BE2C (cell line): ENCODE data around the gene DGKI.

ENCODE experiments used
- DNase-seq: peaks from one replicate; pipeline ENCODE4 v3.0.0-alpha.2; 2020
- H3K27me3 ChIP-seq: fragments of 250-450 bp; sonication (Bioruptor Pico); 2 replicates; pipeline ENCODE4 v1.5.1; 2020; ENCODE audit warnings: mild to moderate bottlenecking
- H3K36me3 ChIP-seq: fragments of 250-450 bp; sonication (Bioruptor Pico); 2 replicates; pipeline ENCODE4 v1.5.1; 2020; ENCODE audit warnings: mild to moderate bottlenecking
- H3K4me1 ChIP-seq: fragments of 250-450 bp; sonication (Bioruptor Pico); 2 replicates; pipeline ENCODE4 v1.5.1; 2020
- H3K4me3 ChIP-seq: 2 replicates; pipeline ENCODE4 v1.5.1; 2011; ENCODE audit warnings: low read depth, low read length
- H3K9me3 ChIP-seq: fragments of 250-450 bp; sonication (Bioruptor Pico); 2 replicates; pipeline ENCODE4 v1.5.1; 2020
- TF ChIP-seq, protein P1 (sequence below): IDR thresholded peaks from 2 replicates; pipeline ENCODE4 v1.5.1; 2012; ENCODE audit warnings: mild to moderate bottlenecking, low read depth, low read length

The DGKI gene

DNA sequence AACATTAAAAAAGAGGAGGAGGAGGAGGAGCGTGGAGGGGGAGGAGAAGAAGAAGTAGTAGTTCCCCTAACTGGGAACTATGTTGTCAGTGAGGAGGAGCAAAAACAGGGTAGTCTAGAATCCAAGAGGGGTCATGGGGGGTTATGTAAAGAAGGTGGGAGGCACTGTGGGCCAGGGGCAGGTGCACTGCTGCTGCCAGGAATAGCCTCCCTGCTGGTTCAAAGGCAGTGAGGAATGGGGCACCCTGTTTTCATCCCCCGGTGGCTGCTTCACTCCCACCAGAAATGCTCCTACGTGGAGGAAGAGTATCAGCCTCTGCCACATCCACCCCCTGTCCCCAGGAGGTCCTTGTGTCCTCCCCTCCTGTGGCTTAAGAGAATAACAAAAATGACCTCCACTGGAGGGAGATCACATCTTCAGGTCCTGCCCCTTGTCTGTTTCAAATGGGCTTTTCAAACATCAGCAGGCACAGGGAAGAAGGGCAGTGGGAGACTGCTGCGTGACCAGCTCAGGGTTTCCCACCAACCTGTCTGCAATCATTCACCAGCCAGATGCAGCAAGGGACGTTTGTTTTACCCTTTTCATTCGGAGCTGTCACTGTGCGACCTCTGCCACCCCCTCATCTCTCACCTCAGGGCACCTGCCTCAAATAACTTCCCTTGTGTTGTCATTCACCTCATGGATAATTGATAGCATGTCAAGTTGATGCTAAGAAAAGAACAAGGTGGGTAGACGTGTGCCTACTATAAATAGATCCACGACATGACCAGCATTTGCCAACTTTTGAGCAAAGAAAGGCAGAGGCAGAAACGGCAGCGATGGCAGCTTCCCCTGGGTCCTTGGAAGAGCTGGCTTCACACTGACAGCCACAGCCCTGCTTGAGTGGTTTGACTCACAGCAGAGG is 92.6 kb downstream of the DGKI start:
- Histone ChIP-seq H3K9me3 (no peaks in the 10 kb centered on the region), H3K36me3 (no peaks in the 10 kb centered on the region), H3K27me3 (no peaks in the 10 kb centered on the region), H3K4me3 (no peak overlapping the region), H3K4me1 (peaks cover 11% of the 10 kb centered on the region)
- no peak for DNase-seq
- TF ChIP-seq, protein P1, sequence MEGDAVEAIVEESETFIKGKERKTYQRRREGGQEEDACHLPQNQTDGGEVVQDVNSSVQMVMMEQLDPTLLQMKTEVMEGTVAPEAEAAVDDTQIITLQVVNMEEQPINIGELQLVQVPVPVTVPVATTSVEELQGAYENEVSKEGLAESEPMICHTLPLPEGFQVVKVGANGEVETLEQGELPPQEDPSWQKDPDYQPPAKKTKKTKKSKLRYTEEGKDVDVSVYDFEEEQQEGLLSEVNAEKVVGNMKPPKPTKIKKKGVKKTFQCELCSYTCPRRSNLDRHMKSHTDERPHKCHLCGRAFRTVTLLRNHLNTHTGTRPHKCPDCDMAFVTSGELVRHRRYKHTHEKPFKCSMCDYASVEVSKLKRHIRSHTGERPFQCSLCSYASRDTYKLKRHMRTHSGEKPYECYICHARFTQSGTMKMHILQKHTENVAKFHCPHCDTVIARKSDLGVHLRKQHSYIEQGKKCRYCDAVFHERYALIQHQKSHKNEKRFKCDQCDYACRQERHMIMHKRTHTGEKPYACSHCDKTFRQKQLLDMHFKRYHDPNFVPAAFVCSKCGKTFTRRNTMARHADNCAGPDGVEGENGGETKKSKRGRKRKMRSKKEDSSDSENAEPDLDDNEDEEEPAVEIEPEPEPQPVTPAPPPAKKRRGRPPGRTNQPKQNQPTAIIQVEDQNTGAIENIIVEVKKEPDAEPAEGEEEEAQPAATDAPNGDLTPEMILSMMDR, result no peak

DNA sequence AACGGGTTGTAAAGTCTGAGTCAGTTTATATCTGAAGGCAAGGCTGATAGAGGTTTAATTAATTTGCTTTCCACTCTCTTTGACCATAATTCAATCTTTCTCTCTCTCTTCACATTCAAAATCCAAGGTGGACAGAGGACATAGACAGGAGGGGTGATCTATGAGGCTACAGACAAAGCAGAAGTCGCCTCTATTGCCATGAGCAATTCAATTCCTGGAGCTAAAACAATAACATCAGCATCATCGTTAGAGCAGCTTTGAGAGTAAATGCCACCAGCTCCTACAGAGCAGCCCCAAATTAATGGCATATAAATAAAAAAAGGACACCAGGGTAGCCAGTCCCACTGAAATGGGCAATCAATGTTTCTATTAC is 93.2 kb downstream of the DGKI start:
- Histone ChIP-seq H3K9me3 (no peaks in the 10 kb centered on the region), H3K4me1 (peaks cover 11% of the 10 kb centered on the region), H3K27me3 (no peaks in the 10 kb centered on the region), H3K4me3 (no peak overlapping the region), H3K36me3 (no peaks in the 10 kb centered on the region)
- no peak for DNase-seq
- TF ChIP-seq, protein P1, result no peak

DNA sequence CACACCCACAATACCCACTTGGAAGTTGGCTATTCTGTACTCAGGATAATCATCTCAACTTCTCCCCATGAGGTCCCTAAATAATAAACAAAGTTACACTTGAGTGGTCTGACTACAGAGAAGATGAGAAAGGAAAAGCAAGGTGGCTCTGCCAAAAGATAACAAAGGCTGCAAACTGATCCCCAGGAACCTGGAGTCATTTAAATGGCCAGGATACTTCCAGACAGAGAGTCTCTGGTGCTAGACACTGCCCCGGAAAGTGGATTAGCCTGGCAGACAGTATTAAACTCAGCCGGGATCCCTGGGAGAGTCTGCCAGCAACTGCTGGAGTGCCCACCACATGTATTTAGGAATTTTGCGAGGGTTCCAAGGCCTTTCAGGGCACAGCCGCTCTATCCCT is 93.7 kb downstream of the DGKI start:
- peak; percentile 33 for DNase-seq
- Histone ChIP-seq H3K36me3 (no peaks in the 10 kb centered on the region), H3K9me3 (no peaks in the 10 kb centered on the region), H3K4me3 (no peak overlapping the region), H3K4me1 (peaks cover 11% of the 10 kb centered on the region), H3K27me3 (no peaks in the 10 kb centered on the region)
- TF ChIP-seq, protein P1, result no peak

DNA sequence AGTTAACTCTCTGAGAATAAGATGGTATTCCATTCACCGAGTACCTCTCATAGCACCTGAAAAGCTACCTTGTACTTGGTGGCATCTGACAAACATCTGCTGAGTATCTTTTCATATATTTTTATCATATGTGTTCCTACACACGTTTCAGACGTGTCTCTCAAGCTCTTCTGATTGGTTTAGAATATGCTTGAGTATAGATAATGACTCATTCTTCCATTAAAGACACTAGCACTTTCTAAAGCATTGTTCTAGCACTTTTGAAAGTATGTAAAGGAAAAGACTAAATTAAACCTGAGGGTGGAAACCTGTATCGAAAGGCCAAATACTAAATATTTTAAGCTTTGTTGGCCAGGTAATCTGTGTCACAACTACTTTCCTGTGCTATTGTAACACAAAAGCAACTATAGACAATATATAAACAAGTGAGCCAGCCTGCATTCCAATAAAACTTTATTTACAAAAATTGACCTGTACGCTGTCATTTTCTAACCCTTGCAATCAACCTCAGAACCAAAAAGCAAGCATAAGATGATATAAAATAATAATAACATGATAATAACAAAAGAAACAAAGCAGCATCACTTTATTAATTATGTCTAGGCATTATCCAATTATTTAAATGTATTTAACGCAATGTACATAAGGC is 95.3 kb downstream of the DGKI start:
- no peaks in the 10 kb centered on the region for H3K27me3 ChIP-seq
- DNase-seq, result no peak
- H3K4me3 ChIP-seq, result no peak overlapping the region
- no peaks in the 10 kb centered on the region for H3K36me3 ChIP-seq
- no peaks in the 10 kb centered on the region; the same call in 1 of the 2 replicates for H3K9me3 ChIP-seq
- peaks cover 11% of the 10 kb centered on the region for H3K4me1 ChIP-seq
- TF ChIP-seq, protein P1, result no peak

DNA sequence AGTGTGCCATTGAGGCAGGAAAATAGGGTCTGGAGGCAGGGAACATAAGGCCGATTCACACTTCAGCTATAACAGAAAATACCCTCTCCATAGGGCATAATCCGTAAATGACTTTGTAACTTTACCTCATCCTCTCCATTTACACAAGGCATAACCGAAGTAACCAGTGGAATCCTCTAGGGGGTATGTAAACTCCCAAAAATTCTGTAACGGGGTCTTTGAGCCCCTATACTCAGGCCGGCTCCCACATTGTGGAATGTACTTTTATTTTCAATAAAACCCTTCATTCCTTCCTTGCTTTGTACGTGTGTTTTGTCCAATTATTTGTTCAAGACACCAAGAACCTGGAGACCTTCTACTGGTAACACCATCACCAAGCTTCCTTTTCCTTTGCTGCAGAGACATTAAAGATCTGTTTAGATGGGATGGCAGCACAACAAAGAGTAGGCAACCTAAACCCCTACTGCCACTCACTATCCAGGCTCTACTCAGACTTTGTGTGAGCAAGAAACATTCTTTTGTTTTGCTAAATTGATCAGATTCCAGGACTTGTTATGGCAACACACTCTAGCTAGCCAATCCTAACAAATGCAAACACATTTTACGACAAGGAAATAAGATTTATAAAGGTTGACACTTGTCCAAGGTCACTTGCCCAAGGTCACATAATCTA is 99.3 kb downstream of the DGKI start:
- TF ChIP-seq, protein P1, result 0 out of 2 replicates have a peak, but pooled peaks have one; percentile 7

More for the DNA sequence above, 99.3 kb downstream of the DGKI start:
- H3K4me3 ChIP-seq, result no peak overlapping the region
- peaks cover under 1% of the 10 kb centered on the region; the same call in 1 of the 2 replicates for H3K4me1 ChIP-seq
- H3K9me3 ChIP-seq, result no peaks in the 10 kb centered on the region; the same call in 1 of the 2 replicates
- DNase-seq, result no peak
- H3K36me3 ChIP-seq, result no peaks in the 10 kb centered on the region
- H3K27me3 ChIP-seq, result no peaks in the 10 kb centered on the region
